Keratinocyte (primary cell): ENCODE data around the gene NOL12. TPM values are rescaled to one million over a fixed set of nuclear protein-coding genes. Genes with fewer than 3 reads are reported as not detected.

Source experiments
- DNase-seq: peaks from one replicate; pipeline ENCODE4 v3.0.0-alpha.2; 2011; ENCODE audit warnings: low read depth, missing footprints, low spot score
- FAIRE-seq: peaks from 2 replicates; lab custom pipeline; 2011; peaks lifted over from hg19 to GRCh38; lab: Jason Lieb, UNC
- H2AFZ ChIP-seq: 2 replicates; pipeline ENCODE4 v1.6.0; 2012; ENCODE audit warnings: low read length, control low read depth, inconsistent platforms; ENCODE audit not compliant: control insufficient read depth
- H3K27ac ChIP-seq: 2 replicates; pipeline ENCODE4 v1.5.1; 2011; ENCODE audit warnings: low read length; ENCODE audit not compliant: control insufficient read depth, insufficient read depth
- H3K27me3 ChIP-seq: 3 replicates; pipeline ENCODE4 v1.6.0; 2011; ENCODE audit warnings: low read length; ENCODE audit not compliant: control insufficient read depth, insufficient read depth; ENCODE audit errors: extremely low read depth
- H3K36me3 ChIP-seq, 2 experiments: 2 replicates in 1 of 2; 3 replicates in 1 of 2; pipeline ENCODE4 v1.5.1; 2011; ENCODE audit warnings: low read length in 2 of 2, mild to moderate bottlenecking in 1 of 2; ENCODE audit not compliant: control insufficient read depth in 2 of 2, insufficient read depth in 2 of 2; ENCODE audit errors: extremely low read depth in 1 of 2
- H3K4me1 ChIP-seq: 3 replicates; pipeline ENCODE4 v1.5.1; 2011; ENCODE audit warnings: low read length; ENCODE audit not compliant: control insufficient read depth, insufficient read depth; ENCODE audit errors: extremely low read depth
- H3K4me2 ChIP-seq: 3 replicates; pipeline ENCODE4 v1.6.0; 2011; ENCODE audit warnings: low read depth, low read length; ENCODE audit not compliant: control insufficient read depth, insufficient read depth; ENCODE audit errors: extremely low read depth
- H3K4me3 ChIP-seq, 3 experiments: fragments of 200-600 bp in 1 of 3; sonication (generic) in 1 of 3; 2 replicates in 2 of 3; 3 replicates in 1 of 3; pipeline ENCODE4 v1.5.1; 2011 to 2016; ENCODE audit warnings: low read length in 3 of 3, mild to moderate bottlenecking in 3 of 3, control low read depth in 2 of 3, inconsistent platforms in 1 of 3, low read depth in 1 of 3, mixed read lengths in 1 of 3, mixed run types in 1 of 3, moderate library complexity in 1 of 3; ENCODE audit not compliant: control insufficient read depth in 2 of 3, insufficient read depth in 2 of 3; ENCODE audit errors: extremely low read depth in 1 of 3
- H3K79me2 ChIP-seq: 2 replicates; pipeline ENCODE4 v1.6.0; 2012; ENCODE audit warnings: low read length; ENCODE audit not compliant: control insufficient read depth, insufficient read depth
- H3K9ac ChIP-seq: 3 replicates; pipeline ENCODE4 v1.6.0; 2011; ENCODE audit warnings: low read length; ENCODE audit not compliant: control insufficient read depth, insufficient read depth; ENCODE audit errors: extremely low read depth
- H3K9me1 ChIP-seq: 3 replicates; pipeline ENCODE4 v1.6.0; 2011; ENCODE audit warnings: low read length; ENCODE audit not compliant: control insufficient read depth, insufficient read depth; ENCODE audit errors: extremely low read depth
- H3K9me3 ChIP-seq: 2 replicates; pipeline ENCODE4 v1.5.1; 2012; ENCODE audit warnings: low read depth, low read length; ENCODE audit not compliant: control insufficient read depth
- H4K20me1 ChIP-seq: 3 replicates; pipeline ENCODE4 v1.6.0; 2011; ENCODE audit warnings: low read length; ENCODE audit not compliant: control insufficient read depth, insufficient read depth; ENCODE audit errors: extremely low read depth
- EZH2 ChIP-seq: IDR thresholded peaks from one replicate; pipeline ENCODE4 v1.6.1; 2012; ENCODE audit warnings: inconsistent platforms, mild to moderate bottlenecking, low read length, moderate library complexity
- dilution Hi-C: fragments of 300-500 bp; cut with MboI; formaldehyde crosslinking; loops from one replicate; pipeline ENCODE4 v1.7.0; 2020; ENCODE audit warnings: low sequenced_read_pairs; ENCODE audit not compliant: extremely low pct_ligation_motif_present
- polyA plus RNA-seq, 5 experiments: library from polyadenylated mRNA; depleted of rRNA in 3 of 5; stranded (reverse) in 3 of 5; stranded (forward) in 1 of 5; unstranded in 1 of 5; fragments of >200 nt; gene quantifications; 1 replicate in 1 of 5; 2 replicates in 3 of 5; 3 replicates in 1 of 5; pipeline versions ENCODE4 v1.2.1 to v1.2.3, GENCODE V29; 2011 to 2012; ENCODE audit warnings: missing spikeins in 2 of 5, low read depth in 1 of 5, low replicate concordance in 1 of 5
- TF ChIP-seq, protein P1 (sequence below), 3 experiments: IDR thresholded peaks in 1 of 3; conservative IDR thresholded peaks in 1 of 3; optimal IDR thresholded peaks in 1 of 3; 2 replicates in 2 of 3; 3 replicates in 1 of 3; pipeline versions ENCODE3 to v1.5.1; 2011; ENCODE audit warnings: low read length in 3 of 3, mild to moderate bottlenecking in 3 of 3, moderate library complexity in 2 of 3, control low read depth in 1 of 3, inconsistent platforms in 1 of 3; ENCODE audit not compliant: insufficient read depth in 2 of 3; ENCODE audit errors: extremely low read depth in 1 of 3

NOL12 gene
- polyA plus RNA-seq, 1 donor (not counting 4 experiments of a cell fraction or from before 2014, with no cell fraction given), result 23.8 TPM

DNA sequence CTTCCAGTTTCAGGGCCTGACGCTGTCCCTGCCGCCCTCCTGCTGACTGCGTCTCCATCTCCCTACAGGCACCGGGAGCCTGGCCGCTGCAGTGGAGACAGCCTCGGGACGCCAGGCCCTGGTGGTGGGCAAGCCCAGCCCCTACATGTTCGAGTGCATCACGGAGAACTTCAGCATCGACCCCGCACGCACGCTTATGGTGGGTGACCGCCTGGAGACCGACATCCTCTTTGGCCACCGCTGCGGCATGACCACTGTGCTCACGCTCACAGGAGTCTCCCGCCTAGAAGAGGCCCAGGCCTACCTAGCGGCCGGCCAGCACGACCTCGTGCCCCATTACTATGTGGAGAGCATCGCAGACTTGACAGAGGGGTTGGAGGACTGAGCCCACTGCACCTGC, 20.7 kb upstream of the NOL12 start:
- no peaks in the 10 kb centered on the region for H3K9me1 ChIP-seq
- H3K9me3 ChIP-seq, result no peaks in the 10 kb centered on the region
- FAIRE-seq (no peak), DNase-seq (no peak)
- no peaks in the 10 kb centered on the region for H3K27me3 ChIP-seq
- H4K20me1 ChIP-seq, result no peaks in the 10 kb centered on the region
- H3K27ac ChIP-seq, result no peak overlapping the region
- no peak overlapping the region for H3K4me3 ChIP-seq
- H3K4me2 ChIP-seq, result no peak overlapping the region
- no peak overlapping the region for H3K9ac ChIP-seq
- TF ChIP-seq EZH2, result no peak
- TF ChIP-seq, protein P1, sequence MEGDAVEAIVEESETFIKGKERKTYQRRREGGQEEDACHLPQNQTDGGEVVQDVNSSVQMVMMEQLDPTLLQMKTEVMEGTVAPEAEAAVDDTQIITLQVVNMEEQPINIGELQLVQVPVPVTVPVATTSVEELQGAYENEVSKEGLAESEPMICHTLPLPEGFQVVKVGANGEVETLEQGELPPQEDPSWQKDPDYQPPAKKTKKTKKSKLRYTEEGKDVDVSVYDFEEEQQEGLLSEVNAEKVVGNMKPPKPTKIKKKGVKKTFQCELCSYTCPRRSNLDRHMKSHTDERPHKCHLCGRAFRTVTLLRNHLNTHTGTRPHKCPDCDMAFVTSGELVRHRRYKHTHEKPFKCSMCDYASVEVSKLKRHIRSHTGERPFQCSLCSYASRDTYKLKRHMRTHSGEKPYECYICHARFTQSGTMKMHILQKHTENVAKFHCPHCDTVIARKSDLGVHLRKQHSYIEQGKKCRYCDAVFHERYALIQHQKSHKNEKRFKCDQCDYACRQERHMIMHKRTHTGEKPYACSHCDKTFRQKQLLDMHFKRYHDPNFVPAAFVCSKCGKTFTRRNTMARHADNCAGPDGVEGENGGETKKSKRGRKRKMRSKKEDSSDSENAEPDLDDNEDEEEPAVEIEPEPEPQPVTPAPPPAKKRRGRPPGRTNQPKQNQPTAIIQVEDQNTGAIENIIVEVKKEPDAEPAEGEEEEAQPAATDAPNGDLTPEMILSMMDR (optimal IDR thresholded peaks at IDR 0.05 in 1 of 3, IDR thresholded peaks at IDR 0.05 in 1 of 3, conservative IDR thresholded peaks at IDR 0.05 in 1 of 3; ENCODE audit: extremely low read depth in 1 of 3, insufficient read depth in 2 of 3, low read length in 3 of 3), result no peak
- dilution Hi-C loops, result no loop called here
- H2AFZ ChIP-seq, result no peak overlapping the region
- peaks cover under 1% of the 10 kb centered on the region for H3K4me1 ChIP-seq
- H3K79me2 ChIP-seq, result peaks cover 10% of the 10 kb centered on the region
- peaks cover 4 to 8% of the 10 kb centered on the region in 2 experiments for H3K36me3 ChIP-seq

DNA sequence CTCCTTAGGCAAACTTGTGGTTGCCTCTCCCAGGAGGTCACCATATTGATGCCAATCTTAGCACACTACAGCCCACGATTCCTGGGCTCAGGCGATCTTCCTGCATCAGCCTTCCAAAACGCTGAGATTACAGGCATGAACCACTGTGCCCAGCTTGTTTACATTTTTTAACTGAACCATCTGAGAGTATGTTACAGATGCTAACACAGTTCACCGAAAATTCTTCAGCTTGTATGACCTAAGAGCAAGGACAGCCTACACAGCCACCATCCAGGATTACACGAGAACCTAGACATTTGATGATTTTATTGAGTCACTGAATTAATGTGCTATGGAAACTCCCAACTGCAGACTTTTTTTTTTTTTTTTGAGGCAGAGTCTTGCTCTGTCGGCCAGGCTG, 16.6 kb upstream of the NOL12 start:
- Histone ChIP-seq H3K9ac (no peak overlapping the region), H3K9me3 (no peaks in the 10 kb centered on the region), H4K20me1 (no peaks in the 10 kb centered on the region), H3K79me2 (no peaks in the 10 kb centered on the region), H2AFZ (no peak overlapping the region), H3K36me3 (peaks cover 4 to 8% of the 10 kb centered on the region in 2 experiments), H3K4me1 (no peaks in the 10 kb centered on the region), H3K9me1 (no peaks in the 10 kb centered on the region), H3K27me3 (no peaks in the 10 kb centered on the region), H3K27ac (no peak overlapping the region), H3K4me3 (no peak overlapping the region), H3K4me2 (no peak overlapping the region)
- FAIRE-seq, result no peak
- dilution Hi-C loops, result no loop called here
- DNase-seq, result no peak
- no peak for TF ChIP-seq EZH2
- TF ChIP-seq, protein P1 (optimal IDR thresholded peaks at IDR 0.05 in 1 of 3, IDR thresholded peaks at IDR 0.05 in 1 of 3, conservative IDR thresholded peaks at IDR 0.05 in 1 of 3; ENCODE audit: extremely low read depth in 1 of 3, insufficient read depth in 2 of 3, low read length in 3 of 3), result no peak
